HFFc6 (cell line): ENCODE data around the gene TFDP2. TPM values are rescaled to one million over a fixed set of nuclear protein-coding genes. Genes with fewer than 3 reads are reported as not detected.
"Not testable (repeated sequence)": the region's sequence is repeated elsewhere in the genome, so short reads cannot be mapped to it uniquely, and the experiment has no call there.

Experiments used
- DNase-seq: peaks from one replicate; pipeline ENCODE4 v3.0.0-alpha.2; 2018
- H3K27ac Mint-ChIP-seq: 2 replicates; pipeline ENCODE4 v1.8.0; 2020; ENCODE audit warnings: mild to moderate bottlenecking, mixed read lengths
- H3K27me3 Mint-ChIP-seq: 2 replicates; pipeline ENCODE4 v1.8.0; 2021; ENCODE audit warnings: mild to moderate bottlenecking, moderate library complexity, mixed read lengths; ENCODE audit not compliant: insufficient read depth
- H3K36me3 Mint-ChIP-seq: 2 replicates; pipeline ENCODE4 v1.8.0; 2021; ENCODE audit warnings: low read depth, mixed read lengths
- H3K4me1 Mint-ChIP-seq: 2 replicates; pipeline ENCODE4 v1.8.0; 2020; ENCODE audit warnings: low read depth, mixed read lengths
- H3K4me3 Mint-ChIP-seq: 2 replicates; pipeline ENCODE4 v1.8.0; 2020; ENCODE audit warnings: mild to moderate bottlenecking, moderate library complexity, mixed read lengths
- H3K9me3 Mint-ChIP-seq: 2 replicates; pipeline ENCODE4 v1.8.0; 2020; ENCODE audit warnings: mild to moderate bottlenecking, mixed read lengths
- CTCF ChIP-seq: fragments of 200-600 bp; sonication (generic); IDR thresholded peaks from 2 replicates; pipeline ENCODE4 v1.5.0; 2021; ENCODE audit warnings: antibody characterized with exemption, mild to moderate bottlenecking
- total RNA-seq, 6 experiments: library from RNA; stranded (reverse); fragmentation: NEBNext Ultra II Directional; extraction: Animal tissue kit (Norgen Biotek cat#: 25700); gene quantifications; 2 replicates in 1 of 6; 3 replicates in 5 of 6; pipeline ENCODE4 v1.2.3, GENCODE V29; 2021

The TFDP2 gene
- total RNA-seq, 6 experiments from 2014 or later = 22.0 to 34.1 (median 27.6) TPM

- no peak for TF ChIP-seq CTCF
- Mint-ChIP-seq H3K9me3 (no peaks in the 10 kb centered on the region), H3K27ac (no peak overlapping the region), H3K27me3 (no peaks in the 10 kb centered on the region), H3K4me1 (peaks cover 17% of the 10 kb centered on the region), H3K36me3 (no peaks in the 10 kb centered on the region), H3K4me3 (no peak overlapping the region)
- DNase-seq = no peak
These were observed 52.1 kb downstream of the TFDP2 start for GRCh38 chr3:142097099-142097843.

GRCh38 chr3:142095841-142096240 lies 53.5 kb downstream of the TFDP2 start:
- no peak for TF ChIP-seq CTCF
- no peaks in the 10 kb centered on the region for H3K9me3 Mint-ChIP-seq
- peaks cover 17% of the 10 kb centered on the region for H3K4me1 Mint-ChIP-seq
- H3K27me3 Mint-ChIP-seq = no peaks in the 10 kb centered on the region
- no peak overlapping the region for H3K27ac Mint-ChIP-seq
- DNase-seq = no peak
- no peak overlapping the region for H3K4me3 Mint-ChIP-seq
- no peaks in the 10 kb centered on the region for H3K36me3 Mint-ChIP-seq

GRCh38 chr3:142088925-142089324 lies 60.4 kb downstream of the TFDP2 start:
- Mint-ChIP-seq H3K27ac (peak overlapping the region; percentile 86; the same call in 1 of the 2 replicates), H3K4me1 (peaks cover 36% of the 10 kb centered on the region)
- H3K36me3 Mint-ChIP-seq, H3K27me3 Mint-ChIP-seq, H3K9me3 Mint-ChIP-seq, H3K4me3 Mint-ChIP-seq, DNase-seq: not testable (repeated sequence)

GRCh38 chr3:142088522-142088921 lies 60.8 kb downstream of the TFDP2 start:
- Mint-ChIP-seq H3K9me3 (no peaks in the 10 kb centered on the region; the same call in 1 of the 2 replicates), H3K36me3 (0 out of 2 replicates have a peak, but pooled peaks cover 4% of the 10 kb centered on the region), H3K27me3 (no peaks in the 10 kb centered on the region), H3K27ac (peak overlapping the region; percentile 86), H3K4me3 (no peak overlapping the region), H3K4me1 (peaks cover 36% of the 10 kb centered on the region)
- TF ChIP-seq CTCF = no peak
- peak; percentile 5 for DNase-seq

- H3K36me3 Mint-ChIP-seq = 0 out of 2 replicates have a peak, but pooled peaks cover 4% of the 10 kb centered on the region
- TF ChIP-seq CTCF = no peak
- H3K4me3 Mint-ChIP-seq = peak overlapping the region; percentile 53
- DNase-seq = peak; percentile 86
- H3K27ac Mint-ChIP-seq = peak overlapping the region; percentile 86
- no peaks in the 10 kb centered on the region; the same call in 1 of the 2 replicates for H3K9me3 Mint-ChIP-seq
- H3K4me1 Mint-ChIP-seq = peaks cover 36% of the 10 kb centered on the region
- no peaks in the 10 kb centered on the region for H3K27me3 Mint-ChIP-seq
These were observed 61.7 kb downstream of the TFDP2 start for GRCh38 chr3:142087676-142088075.

GRCh38 chr3:142086581-142087090 lies 62.7 kb downstream of the TFDP2 start:
- H3K27me3 Mint-ChIP-seq = no peaks in the 10 kb centered on the region

More at GRCh38 chr3:142086581-142087090, 62.7 kb downstream of the TFDP2 start:
- no peak for DNase-seq
- Mint-ChIP-seq H3K36me3 (0 out of 2 replicates have a peak, but pooled peaks cover 4% of the 10 kb centered on the region), H3K27ac (peak overlapping the region; percentile 86), H3K9me3 (no peaks in the 10 kb centered on the region; the same call in 1 of the 2 replicates), H3K4me3 (no peak overlapping the region), H3K4me1 (peaks cover 36% of the 10 kb centered on the region)
- no peak for TF ChIP-seq CTCF
